Stimulated activated CD8-positive, alpha-beta memory T cell treated with anti-CD3 and anti-CD28 coated beads, Interleukin-7, amount 100 ng/mL, for 24 hours (primary cell): ENCODE results near the gene SLC25A10.

Experiments
- DNase-seq: peaks from one replicate; pipeline ENCODE4 v3.0.0-alpha.2; 2020; ENCODE audit warnings: low read depth

SLC25A10 gene

GRCh38 chr17:81706232-81706611, 5.9 kb upstream of the SLC25A10 start:
- no peak for DNase-seq

GRCh38 chr17:81706757-81707624, 5.1 kb upstream of the SLC25A10 start:
- DNase-seq, result no peak

- DNase-seq, result no peak
Observed at GRCh38 chr17:81707725-81708646, 4.1 kb upstream of the SLC25A10 start.

- no peak for DNase-seq
Observed at GRCh38 chr17:81708739-81709185, 3.3 kb upstream of the SLC25A10 start.

GRCh38 chr17:81710514-81711308, 1.4 kb upstream of the SLC25A10 start:
- DNase-seq, result no peak

GRCh38 chr17:81712468-81713003, 452 bp downstream of the SLC25A10 start:
- DNase-seq, result no peak

- DNase-seq, result no peak
Observed at GRCh38 chr17:81713004-81713555, 996 bp downstream of the SLC25A10 start.

- no peak for DNase-seq
Observed at GRCh38 chr17:81713556-81714411, 1.7 kb downstream of the SLC25A10 start.

- DNase-seq, result no peak
Observed at GRCh38 chr17:81714412-81715106, 2.5 kb downstream of the SLC25A10 start.

GRCh38 chr17:81715107-81715871, 3.2 kb downstream of the SLC25A10 start:
- no peak for DNase-seq

GRCh38 chr17:81715872-81716673, 4.0 kb downstream of the SLC25A10 start:
- DNase-seq, result no peak

GRCh38 chr17:81716674-81716996, 4.6 kb downstream of the SLC25A10 start:
- DNase-seq, result no peak

GRCh38 chr17:81717049-81717765, 5.1 kb downstream of the SLC25A10 start:
- no peak for DNase-seq

- DNase-seq, result no peak
Observed at GRCh38 chr17:81717766-81718089, 5.6 kb downstream of the SLC25A10 start.

- no peak for DNase-seq
Observed at GRCh38 chr17:81719410-81720266, 7.6 kb downstream of the SLC25A10 start.

GRCh38 chr17:81720267-81721071, 8.4 kb downstream of the SLC25A10 start:
- DNase-seq, result no peak
